Gastroesophageal sphincter (tissue), 3 donors: ENCODE data around the gene CELSR1.

Experiments
- EP300 ChIP-seq: sonication (generic); formaldehyde crosslinking; IDR thresholded peaks from one replicate; pipeline ENCODE4 v1.6.1; 2017; ENCODE audit warnings: antibody characterized with exemption, mild to moderate bottlenecking
- POLR2A ChIP-seq, 2 donors: fragments of 450-650 bp; IDR thresholded peaks; one replicate each; pipeline ENCODE4 v1.6.1; 2017; ENCODE audit warnings: antibody characterized with exemption in 2 of 2, mild to moderate bottlenecking in 2 of 2, moderate library complexity in 1 of 2
- POLR2AphosphoS5 ChIP-seq: sonication (generic); formaldehyde crosslinking; IDR thresholded peaks from one replicate; pipeline ENCODE4 v1.6.1; 2017; ENCODE audit warnings: antibody characterized with exemption
- TF ChIP-seq, protein P1 (sequence below), 4 experiments: fragments of 200-600 bp in 2 of 4; fragments of 450-650 bp in 2 of 4; sonication (generic) in 1 of 4; IDR thresholded peaks; one replicate each; pipeline ENCODE4 v1.5.1; 2017 to 2019; ENCODE audit warnings: antibody characterized with exemption in 4 of 4, mild to moderate bottlenecking in 2 of 4, moderate library complexity in 2 of 4

DNA sequence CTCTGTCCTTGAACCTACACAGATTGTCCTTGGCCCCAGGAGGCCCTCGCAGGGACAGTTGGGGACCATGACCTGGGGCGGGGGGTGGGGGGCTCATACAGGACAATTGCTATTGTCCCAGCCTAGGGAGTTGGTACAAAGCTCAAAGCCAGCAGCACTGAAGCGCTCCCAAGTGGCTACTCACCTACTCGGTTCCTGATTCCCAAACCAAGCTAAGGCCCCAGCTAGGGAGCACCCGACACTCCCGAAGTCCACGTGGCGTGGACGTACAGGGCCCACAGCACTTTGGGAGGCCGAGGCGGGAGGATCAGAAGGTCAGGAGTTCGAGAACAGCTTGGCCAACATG is 80.6 kb downstream of the CELSR1 start:
- TF ChIP-seq, protein P1, sequence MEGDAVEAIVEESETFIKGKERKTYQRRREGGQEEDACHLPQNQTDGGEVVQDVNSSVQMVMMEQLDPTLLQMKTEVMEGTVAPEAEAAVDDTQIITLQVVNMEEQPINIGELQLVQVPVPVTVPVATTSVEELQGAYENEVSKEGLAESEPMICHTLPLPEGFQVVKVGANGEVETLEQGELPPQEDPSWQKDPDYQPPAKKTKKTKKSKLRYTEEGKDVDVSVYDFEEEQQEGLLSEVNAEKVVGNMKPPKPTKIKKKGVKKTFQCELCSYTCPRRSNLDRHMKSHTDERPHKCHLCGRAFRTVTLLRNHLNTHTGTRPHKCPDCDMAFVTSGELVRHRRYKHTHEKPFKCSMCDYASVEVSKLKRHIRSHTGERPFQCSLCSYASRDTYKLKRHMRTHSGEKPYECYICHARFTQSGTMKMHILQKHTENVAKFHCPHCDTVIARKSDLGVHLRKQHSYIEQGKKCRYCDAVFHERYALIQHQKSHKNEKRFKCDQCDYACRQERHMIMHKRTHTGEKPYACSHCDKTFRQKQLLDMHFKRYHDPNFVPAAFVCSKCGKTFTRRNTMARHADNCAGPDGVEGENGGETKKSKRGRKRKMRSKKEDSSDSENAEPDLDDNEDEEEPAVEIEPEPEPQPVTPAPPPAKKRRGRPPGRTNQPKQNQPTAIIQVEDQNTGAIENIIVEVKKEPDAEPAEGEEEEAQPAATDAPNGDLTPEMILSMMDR (IDR thresholded peaks at IDR 0.05) = no peak
- TF ChIP-seq POLR2A (IDR thresholded peaks at IDR 0.05) (no peak), POLR2AphosphoS5 (no peak), EP300 (no peak)
